A549 (cell line): ENCODE data around the gene FGF3. TPM values are rescaled to one million over a fixed set of nuclear protein-coding genes. Genes with fewer than 3 reads are reported as not detected.

Source experiments
- ATAC-seq, 2 experiments: fragments of 200-7000 bp in 1 of 2; fragments of >200 bp in 1 of 2; cut with Nextera tagmentation in 1 of 2; cut with Tn5 transposase in 1 of 2; 3 replicates each; pipeline versions ENCODE4 v1.8.0 to v1.9.1; 2018 to 2020; ENCODE audit warnings: mild to moderate bottlenecking in 1 of 2, moderate library complexity in 1 of 2
- CTCF ChIA-PET: fragments of 300-600 bp; sonication (Branson Sonifier 250); formaldehyde crosslinking; extraction: SDS; loops from one replicate; lab custom pipeline; 2021; ENCODE audit warnings: antibody characterized with exemption, inconsistent platforms; lab: Yijun Ruan, JAX
- POLR2A ChIA-PET: fragments of 350-600 bp; formaldehyde crosslinking; extraction: SDS; loops from one replicate; lab custom pipeline; 2021; ENCODE audit warnings: antibody characterized with exemption, inconsistent platforms; lab: Yijun Ruan, JAX
- DNase-seq, 2 experiments: peaks; one replicate each; pipeline versions ENCODE4 v3.0.0 to v3.0.0-alpha.2; 2011 to 2016; ENCODE audit warnings: low read depth in 1 of 2, low spot score in 1 of 2
- FAIRE-seq: peaks from 2 replicates; lab custom pipeline; 2011; peaks lifted over from hg19 to GRCh38; lab: Jason Lieb, UNC
- H3K27ac ChIP-seq, 2 experiments: fragments of >200 bp; sonication (Bioruptor Twin); formaldehyde crosslinking; 3 replicates each; pipeline ENCODE4 v1.5.1; 2016 to 2017
- H3K4me1 ChIP-seq: fragments of >200 bp; sonication (Bioruptor Twin); formaldehyde crosslinking; 3 replicates; pipeline ENCODE4 v1.6.1; 2016
- H3K4me2 ChIP-seq: fragments of >200 bp; sonication (Bioruptor Twin); formaldehyde crosslinking; 3 replicates; pipeline ENCODE4 v1.6.1; 2016
- H3K4me3 ChIP-seq: fragments of >200 bp; sonication (Bioruptor Twin); formaldehyde crosslinking; 3 replicates; pipeline ENCODE4 v1.5.1; 2016
- H3K9me3 ChIP-seq: fragments of >200 bp; sonication (Bioruptor Twin); formaldehyde crosslinking; 3 replicates; pipeline ENCODE4 v1.6.1; 2016
- CBX8 ChIP-seq: fragments of 200-600 bp; sonication (generic); IDR thresholded peaks from 2 replicates; pipeline ENCODE4 v1.6.1; 2016
- CEBPB ChIP-seq, 2 experiments: fragments of >200 bp in 1 of 2; sonication (Bioruptor Twin) in 1 of 2; formaldehyde crosslinking in 1 of 2; IDR thresholded peaks; 2 replicates each; pipeline ENCODE4 v1.6.1; 2012 to 2016
- CHD2 ChIP-seq: fragments of 150-350 bp; IDR thresholded peaks from 2 replicates; pipeline ENCODE4 v1.6.1; 2014; ENCODE audit warnings: low read length; ENCODE audit not compliant: partially characterized antibody
- CTCF ChIP-seq: fragments of >200 bp; sonication (Bioruptor Twin); formaldehyde crosslinking; IDR thresholded peaks from 3 replicates; pipeline ENCODE4 v1.5.1; 2016
- E2F6 ChIP-seq: IDR thresholded peaks from 2 replicates; pipeline ENCODE4 v1.6.1; 2012; ENCODE audit warnings: low read depth, borderline replicate concordance
- ELK1 ChIP-seq: fragments of 150-350 bp; IDR thresholded peaks from 2 replicates; pipeline ENCODE4 v1.6.1; 2014; ENCODE audit warnings: low read depth, mild to moderate bottlenecking, low read length
- EP300 ChIP-seq, 2 experiments: fragments of >200 bp; sonication (Bioruptor Twin); formaldehyde crosslinking; IDR thresholded peaks; 2 replicates in 1 of 2; 3 replicates in 1 of 2; pipeline ENCODE4 v1.6.1; 2016 to 2017
- FOSL2 ChIP-seq, 2 experiments: fragments of 450-650 bp in 1 of 2; fragments of >200 bp in 1 of 2; sonication (Bioruptor Twin) in 1 of 2; formaldehyde crosslinking; IDR thresholded peaks; 2 replicates each; pipeline versions ENCODE4 v1.5.0 to v1.6.1; 2016 to 2020; ENCODE audit warnings: mild to moderate bottlenecking in 1 of 2, moderate library complexity in 1 of 2
- FOXS1 ChIP-seq: fragments of 250-450 bp; sonication (Bioruptor Pico); IDR thresholded peaks from 2 replicates; pipeline ENCODE4 v1.5.0; 2020; ENCODE audit warnings: mild to moderate bottlenecking, moderate library complexity
- GATA3 ChIP-seq: IDR thresholded peaks from 2 replicates; pipeline ENCODE4 v1.6.1; 2012; ENCODE audit warnings: borderline replicate concordance
- HMGXB4 ChIP-seq: fragments of 250-450 bp; sonication (Bioruptor Pico); IDR thresholded peaks from 2 replicates; pipeline ENCODE4 v1.5.0; 2021; ENCODE audit warnings: mild to moderate bottlenecking, moderate library complexity, borderline replicate concordance
- HOXB13 ChIP-seq: fragments of 250-450 bp; sonication (Bioruptor Pico); IDR thresholded peaks from 2 replicates; pipeline ENCODE4 v1.5.0; 2020; ENCODE audit warnings: low read depth, mild to moderate bottlenecking, moderate library complexity
- HOXB5 ChIP-seq: fragments of 250-450 bp; sonication (Bioruptor Pico); IDR thresholded peaks from 2 replicates; pipeline ENCODE4 v1.5.0; 2020; ENCODE audit warnings: mild to moderate bottlenecking, moderate library complexity
- NFE2L2 ChIP-seq: fragments of 150-350 bp; conservative IDR thresholded peaks from 2 replicates; pipeline ENCODE4 v1.6.1; 2014; ENCODE audit warnings: low read length
- RAD21 ChIP-seq, 2 experiments: fragments of >200 bp in 1 of 2; sonication (Bioruptor Twin) in 1 of 2; formaldehyde crosslinking in 1 of 2; IDR thresholded peaks in 1 of 2; conservative IDR thresholded peaks in 1 of 2; 2 replicates in 1 of 2; 3 replicates in 1 of 2; pipeline ENCODE4 v1.6.1; 2012 to 2018; ENCODE audit warnings: inconsistent platforms in 1 of 2
- RARB ChIP-seq: fragments of 250-450 bp; sonication (Bioruptor Pico); IDR thresholded peaks from 2 replicates; pipeline ENCODE4 v1.8.0; 2021; ENCODE audit warnings: mild to moderate bottlenecking, moderate library complexity
- REST ChIP-seq: fragments of 200-600 bp; sonication (generic); IDR thresholded peaks from 2 replicates; pipeline ENCODE4 v1.6.1; 2016; ENCODE audit warnings: antibody characterized with exemption, mild to moderate bottlenecking, moderate library complexity
- SMC3 ChIP-seq: fragments of >200 bp; sonication (Bioruptor Twin); formaldehyde crosslinking; IDR thresholded peaks from 3 replicates; pipeline ENCODE4 v1.6.1; 2018; ENCODE audit warnings: inconsistent platforms
- ZSCAN20 ChIP-seq: fragments of 250-450 bp; sonication (Bioruptor Pico); IDR thresholded peaks from 2 replicates; pipeline ENCODE4 v1.8.0; 2022; ENCODE audit warnings: mild to moderate bottlenecking, moderate library complexity
- WGBS: methylation state at CpG from one replicate; pipeline ENCODE4 v1.1.6; 2017; ENCODE audit errors: missing lambda C conversion rate; 5-methylcytosine and 5-hydroxymethylcytosine counted together
- polyA plus RNA-seq, 4 experiments: library from polyadenylated mRNA; depleted of rRNA in 3 of 4; stranded (reverse); fragments of >200 nt; fragmentation: RNase III in 1 of 4; extraction: RNeasy Plus Mini Kit Qiagen cat#74134 plus additional on column Dnase treatment in 1 of 4; gene quantifications; 2 replicates in 3 of 4; 3 replicates in 1 of 4; pipeline ENCODE4 v1.2.3, GENCODE V29; 2011 to 2017

FGF3 gene
- polyA plus RNA-seq, 2 of the 4 experiments (the other 2 are of a cell fraction), result not detected

GRCh38 chr11:69788956-69789355 lies 30.3 kb downstream of the FGF3 start (continued):
- TF ChIP-seq FOSL2 (IDR thresholded peaks at IDR 0.05) (no peak), FOSL2 (CRISPR knock-in tag; IDR thresholded peaks at IDR 0.05) (no peak), SMC3 (no peak), EP300 (IDR thresholded peaks at IDR 0.05) (no peak), CBX8 (no peak)

GRCh38 chr11:69787906-69788305 lies 31.3 kb downstream of the FGF3 start:
- H3K4me1 ChIP-seq, result peaks cover 11% of the 10 kb centered on the region; the same call in 2 of the 3 replicates
- no peaks in the 10 kb centered on the region for H3K9me3 ChIP-seq
- ChIA-PET CTCF (interaction anchor here (0.6 to 1.9 kb wide), 2 partner anchors 9 to 13 kb away, joined by 5 to 7 read pairs; no protein-coding TSS in a partner anchor), POLR2A (no interaction called here)
- no peak overlapping the region for H3K4me3 ChIP-seq
- FAIRE-seq (no peak), DNase-seq (no peak), ATAC-seq (no peak)
- no peak overlapping the region for H3K4me2 ChIP-seq
- TF ChIP-seq FOXS1 (CRISPR knock-in tag), result no peak
- TF ChIP-seq E2F6, result no peak
- TF ChIP-seq CTCF, result no peak
- TF ChIP-seq HOXB13 (CRISPR knock-in tag), result no peak
- TF ChIP-seq HMGXB4 (CRISPR knock-in tag), result no peak
- TF ChIP-seq CHD2, result no peak
- no peak for TF ChIP-seq HOXB5 (CRISPR knock-in tag)
- no peak for TF ChIP-seq NFE2L2
- no peak for TF ChIP-seq ZSCAN20 (CRISPR knock-in tag)
- TF ChIP-seq ELK1, result no peak
- no peak for TF ChIP-seq CEBPB (IDR thresholded peaks at IDR 0.05)
- no peak for TF ChIP-seq RAD21 (conservative IDR thresholded peaks at IDR 0.05 in 1 of 2, IDR thresholded peaks at IDR 0.05 in 1 of 2)
- TF ChIP-seq GATA3, result no peak
- no peak for TF ChIP-seq RARB (CRISPR knock-in tag)
- no peak for TF ChIP-seq REST
- no peak overlapping the region for H3K27ac ChIP-seq
- 100% methylated on average over 1 of the region's 10 CpGs for WGBS
